Measurements from ENCODE around the gene MLLT3.

The MLLT3 gene

GRCh38 chr9:20630241-20630943 is 8.1 kb upstream of the MLLT3 start:
- FAIRE-seq, result peak; percentile 44

GRCh38 chr9:20625003-20625349 is 2.7 kb upstream of the MLLT3 start:
- DNase-seq (ENCODE audit: insufficient read length, low spot score), result no peak
- no peak for FAIRE-seq

More at GRCh38 chr9:20630241-20630943, 8.1 kb upstream of the MLLT3 start:
- DNase-seq (ENCODE audit: insufficient read length, low spot score), result no peak

- FAIRE-seq, result peak; percentile 95
- no peak for DNase-seq (ENCODE audit: insufficient read length, low spot score)
These were observed 2.1 kb upstream of the MLLT3 start for GRCh38 chr9:20624201-20625002.

GRCh38 chr9:20623748-20624124 is 1.4 kb upstream of the MLLT3 start:
- DNase-seq (ENCODE audit: insufficient read length, low spot score), result no peak
- peak; percentile 91 for FAIRE-seq

- DNase-seq (ENCODE audit: insufficient read length, low spot score) (no peak), FAIRE-seq (no peak)
These were observed 885 bp upstream of the MLLT3 start for GRCh38 chr9:20623021-20623747.

GRCh38 chr9:20621471-20622329 is 599 bp downstream of the MLLT3 start:
- no peak for DNase-seq (ENCODE audit: insufficient read length, low spot score)

GRCh38 chr9:20620650-20621470 is 1.4 kb downstream of the MLLT3 start:
- DNase-seq (ENCODE audit: insufficient read length, low spot score) (no peak), FAIRE-seq (peak; percentile 79)

More at GRCh38 chr9:20621471-20622329, 599 bp downstream of the MLLT3 start:
- peak; percentile 42 for FAIRE-seq

- peak; percentile 76 for FAIRE-seq
- DNase-seq (ENCODE audit: insufficient read length, low spot score), result no peak
These were observed 2.7 kb downstream of the MLLT3 start for GRCh38 chr9:20619487-20620200.

GRCh38 chr9:20618361-20618802 is 3.9 kb downstream of the MLLT3 start:
- no peak for FAIRE-seq
- no peak for DNase-seq (ENCODE audit: insufficient read length, low spot score)

- FAIRE-seq, result no peak
- DNase-seq (ENCODE audit: insufficient read length, low spot score), result no peak
These were observed 5.5 kb downstream of the MLLT3 start for GRCh38 chr9:20616808-20617207.

GRCh38 chr9:20614602-20615216 is 7.6 kb downstream of the MLLT3 start:
- FAIRE-seq (peak; percentile 74), DNase-seq (ENCODE audit: insufficient read length, low spot score) (no peak)

GRCh38 chr9:20611691-20612287 is 10.5 kb downstream of the MLLT3 start:
- FAIRE-seq, result peak; percentile 76
- DNase-seq (ENCODE audit: insufficient read length, low spot score), result no peak

GRCh38 chr9:20610591-20610990 is 11.7 kb downstream of the MLLT3 start:
- DNase-seq (ENCODE audit: insufficient read length, low spot score), result no peak
- peak; percentile 58 for FAIRE-seq

- FAIRE-seq, result peak; percentile 72
These were observed 13.7 kb downstream of the MLLT3 start for GRCh38 chr9:20608582-20608981.

GRCh38 chr9:20606652-20607051 is 15.6 kb downstream of the MLLT3 start:
- FAIRE-seq, result peak; percentile 84

More at GRCh38 chr9:20608582-20608981, 13.7 kb downstream of the MLLT3 start:
- DNase-seq (ENCODE audit: insufficient read length, low spot score), result no peak

GRCh38 chr9:20604562-20604961 is 17.7 kb downstream of the MLLT3 start:
- no peak for DNase-seq (ENCODE audit: insufficient read length, low spot score)
- FAIRE-seq, result peak; percentile 96

More at GRCh38 chr9:20606652-20607051, 15.6 kb downstream of the MLLT3 start:
- no peak for DNase-seq (ENCODE audit: insufficient read length, low spot score)

GRCh38 chr9:20603524-20604268 is 18.6 kb downstream of the MLLT3 start:
- no peak for DNase-seq (ENCODE audit: insufficient read length, low spot score)
- peak; percentile 82 for FAIRE-seq
